ENCODE data around the gene NRDE2.

The NRDE2 gene

GRCh38 chr14:90319634-90320541 is 11.9 kb downstream of the NRDE2 start:
- no peak for TF ChIP-seq CTCF (IDR thresholded peaks at IDR 0.05; ENCODE audit: low read depth, low read length)
- DNase-seq (ENCODE audit: extremely low read depth, low read depth) = no peak

- TF ChIP-seq CTCF (IDR thresholded peaks at IDR 0.05; ENCODE audit: low read depth, low read length) = no peak
- no peak for DNase-seq (ENCODE audit: extremely low read depth, low read depth)
These were observed 12.6 kb downstream of the NRDE2 start for GRCh38 chr14:90319173-90319572.

GRCh38 chr14:90318016-90318415 is 13.7 kb downstream of the NRDE2 start:
- no peak for TF ChIP-seq CTCF (IDR thresholded peaks at IDR 0.05; ENCODE audit: low read depth, low read length)
- DNase-seq (ENCODE audit: extremely low read depth, low read depth) = no peak

GRCh38 chr14:90317286-90317685 is 14.5 kb downstream of the NRDE2 start:
- no peak for TF ChIP-seq CTCF (IDR thresholded peaks at IDR 0.05; ENCODE audit: low read depth, low read length)
- DNase-seq (ENCODE audit: extremely low read depth, low read depth) = no peak

GRCh38 chr14:90308561-90308960 is 23.2 kb downstream of the NRDE2 start:
- TF ChIP-seq CTCF (IDR thresholded peaks at IDR 0.05; ENCODE audit: low read depth, low read length) = no peak
- DNase-seq (ENCODE audit: extremely low read depth, low read depth) = no peak

GRCh38 chr14:90305176-90305601 is 26.6 kb downstream of the NRDE2 start:
- DNase-seq (ENCODE audit: extremely low read depth, low read depth) = no peak
- TF ChIP-seq CTCF (IDR thresholded peaks at IDR 0.05; ENCODE audit: low read depth, low read length) = no peak

GRCh38 chr14:90304502-90304901 is 27.2 kb downstream of the NRDE2 start:
- TF ChIP-seq CTCF (IDR thresholded peaks at IDR 0.05; ENCODE audit: low read depth, low read length) = no peak
- DNase-seq (ENCODE audit: extremely low read depth, low read depth) = no peak
